HG02852 (cell line): ENCODE results near the gene HRCT1.
"Not testable (repeated sequence)": the region's sequence is repeated elsewhere in the genome, so short reads cannot be mapped to it uniquely, and the experiment has no call there.

ENCODE experiments used
- ATAC-seq: cut with Tn5 transposase; IDR thresholded peaks from one replicate; pipeline ENCODE4 v1.9.1; 2021; ENCODE audit warnings: mild to moderate bottlenecking, moderate library complexity; ENCODE audit not compliant: unreplicated experiment

Gene HRCT1

DNA sequence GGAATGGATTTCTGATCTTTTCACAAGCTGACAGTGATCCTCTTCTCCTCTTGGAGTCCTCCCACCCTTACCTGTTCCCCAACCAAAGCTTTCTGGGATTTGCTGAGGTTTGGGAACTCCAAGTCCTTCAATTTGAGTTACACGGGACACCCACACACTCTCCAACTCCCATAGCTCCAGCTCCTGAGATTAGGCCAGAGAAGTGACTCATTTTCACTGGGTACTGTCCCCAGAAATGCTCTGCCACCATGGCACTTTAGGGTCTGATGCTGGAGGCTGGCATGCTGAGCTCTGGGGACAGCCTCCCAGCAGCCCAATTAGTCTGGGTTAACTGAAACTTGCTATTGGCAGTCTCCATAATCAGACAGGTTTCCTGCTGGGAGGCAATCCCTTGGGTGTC is 14.0 kb upstream of the HRCT1 start:
- no peak for ATAC-seq

DNA sequence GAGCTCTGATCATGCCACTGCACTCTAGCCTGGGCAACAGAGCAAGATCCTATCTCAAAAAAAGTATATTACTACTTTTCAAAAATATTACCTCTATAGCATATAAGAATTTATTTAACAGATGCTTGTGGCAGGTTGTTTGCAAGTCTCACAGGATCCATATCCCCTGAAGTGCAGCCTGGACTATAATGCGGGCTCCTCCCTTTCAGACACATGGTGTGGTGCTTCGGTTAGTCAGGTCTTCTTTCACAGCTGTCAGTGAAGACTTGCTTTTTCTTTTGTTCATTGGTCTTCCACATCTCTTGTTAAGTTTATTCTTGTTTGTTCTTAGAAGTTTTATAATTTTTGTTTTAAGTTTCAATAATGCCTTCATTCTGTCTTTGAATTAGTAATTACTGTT is 9.4 kb upstream of the HRCT1 start:
- no peak for ATAC-seq

DNA sequence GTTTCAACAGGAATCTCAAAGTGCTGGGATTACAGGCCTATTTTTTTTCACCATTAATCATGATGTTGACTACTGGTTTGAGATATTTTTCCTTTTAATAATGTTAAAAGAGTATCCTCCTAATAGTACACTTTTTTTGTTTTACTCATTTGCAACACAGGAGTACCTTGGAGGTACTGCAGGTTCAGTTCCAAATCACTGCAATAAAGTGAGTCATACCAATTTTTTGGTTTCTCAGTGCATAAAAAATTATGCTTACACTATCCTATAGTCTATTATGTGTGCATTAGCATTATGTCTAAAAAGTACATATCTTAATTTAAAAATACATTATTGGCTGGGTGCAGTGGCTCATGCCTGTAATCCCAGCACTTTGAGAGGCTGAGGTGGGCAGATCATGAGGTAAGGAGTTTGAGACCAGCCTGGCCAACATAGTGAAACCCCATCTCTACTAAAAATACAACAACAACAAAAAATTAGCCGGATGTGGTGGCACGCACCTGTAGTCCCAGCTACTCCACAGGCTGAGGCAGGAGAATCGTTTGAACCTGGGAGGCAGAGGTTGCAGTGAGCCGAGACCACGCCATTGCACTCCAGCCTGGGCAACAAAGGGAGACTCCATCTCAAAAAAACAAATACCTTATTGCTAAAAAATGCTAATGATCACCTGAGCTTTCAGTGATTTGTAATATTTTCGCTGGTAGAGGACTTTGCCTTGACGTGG is 8.5 kb upstream of the HRCT1 start:
- ATAC-seq: not testable (repeated sequence)

GRCh38 chr9:35898337-35898736 is 7.7 kb upstream of the HRCT1 start:
- no peak for ATAC-seq

DNA sequence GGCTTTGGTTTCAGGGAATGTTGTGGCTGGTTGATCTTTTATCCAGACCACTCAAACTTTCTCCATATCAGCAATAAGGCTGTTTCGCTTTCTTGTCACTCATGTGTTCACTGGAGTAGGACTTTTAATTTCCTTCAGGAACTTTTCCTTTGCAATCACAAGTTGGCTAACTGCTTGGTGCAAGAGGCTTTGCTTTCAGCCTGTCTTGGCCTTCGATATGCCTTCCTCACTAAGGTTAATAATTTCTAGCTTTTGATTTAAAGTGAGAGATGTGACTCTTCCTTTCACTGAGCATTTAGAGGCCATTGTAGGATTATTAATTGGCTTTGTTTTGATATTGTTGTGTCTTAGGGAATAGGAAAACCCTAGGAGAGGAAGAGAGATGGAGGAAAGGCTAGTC is 7.0 kb upstream of the HRCT1 start:
- ATAC-seq: no peak

- ATAC-seq: no peak
Observed at GRCh38 chr9:35903049-35903448, 3.0 kb upstream of the HRCT1 start.

DNA sequence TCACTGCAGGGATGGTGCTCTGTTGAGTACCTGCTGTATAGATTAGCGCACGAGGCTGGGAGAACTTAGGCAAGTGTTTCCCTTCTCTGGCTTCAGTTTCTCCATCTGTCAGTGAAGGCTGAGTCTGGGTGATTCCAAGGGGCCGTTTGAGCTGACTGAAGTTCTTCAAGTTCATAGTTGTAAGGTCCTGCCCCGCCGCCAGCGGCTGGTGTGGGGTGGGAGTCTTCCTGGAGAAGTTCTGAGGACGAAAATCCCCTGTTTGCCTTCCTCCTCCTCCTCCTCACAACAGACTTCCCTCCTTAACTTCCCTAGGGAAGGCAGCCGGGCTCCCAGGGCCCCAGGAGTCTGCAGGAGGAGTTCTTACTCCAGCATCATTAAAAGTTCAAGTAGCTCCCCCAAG is 1.7 kb upstream of the HRCT1 start:
- no peak for ATAC-seq

- ATAC-seq: no peak
Observed at GRCh38 chr9:35905051-35905781, 786 bp upstream of the HRCT1 start.

- no peak for ATAC-seq
Observed at GRCh38 chr9:35906923-35907699, 1.1 kb downstream of the HRCT1 start.

DNA sequence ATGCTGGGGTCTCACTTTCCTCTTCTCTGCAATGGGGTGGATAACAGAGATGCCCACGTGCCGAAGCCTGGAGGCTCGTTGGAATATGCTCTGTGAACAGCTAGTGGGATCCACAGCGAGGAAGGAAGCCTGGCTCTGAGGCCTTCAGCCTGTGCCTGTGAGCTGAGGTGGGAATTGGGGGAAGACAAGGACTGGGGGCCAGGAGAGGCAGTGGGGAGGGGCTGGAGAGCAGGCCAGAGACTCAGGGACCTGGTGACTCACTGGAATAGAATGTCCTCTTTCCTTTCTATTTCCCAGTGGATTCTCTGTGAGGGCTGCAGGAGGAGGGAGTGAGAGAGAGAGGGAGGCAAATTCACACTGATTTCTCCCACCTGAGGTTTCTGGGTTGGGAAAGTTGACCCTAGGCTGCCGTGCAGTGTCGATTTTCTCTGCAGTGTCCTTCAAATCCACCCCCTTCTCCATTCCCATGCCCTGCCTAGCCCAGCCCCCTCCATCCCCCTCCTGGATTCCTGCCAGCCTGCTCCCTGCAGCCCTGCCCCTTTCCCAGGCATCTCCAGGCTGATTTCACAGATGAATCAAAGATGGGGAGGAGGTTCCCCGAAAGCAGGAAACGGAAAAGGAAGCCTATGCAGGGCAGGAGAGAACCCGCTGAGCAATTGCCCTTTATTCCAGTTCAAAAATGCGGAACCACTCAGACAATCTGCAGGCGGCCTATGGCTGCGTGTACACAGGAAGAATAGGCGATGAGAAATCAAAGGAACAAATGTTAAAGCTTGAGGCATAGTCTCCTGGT is 1.9 kb downstream of the HRCT1 start:
- no peak for ATAC-seq

DNA sequence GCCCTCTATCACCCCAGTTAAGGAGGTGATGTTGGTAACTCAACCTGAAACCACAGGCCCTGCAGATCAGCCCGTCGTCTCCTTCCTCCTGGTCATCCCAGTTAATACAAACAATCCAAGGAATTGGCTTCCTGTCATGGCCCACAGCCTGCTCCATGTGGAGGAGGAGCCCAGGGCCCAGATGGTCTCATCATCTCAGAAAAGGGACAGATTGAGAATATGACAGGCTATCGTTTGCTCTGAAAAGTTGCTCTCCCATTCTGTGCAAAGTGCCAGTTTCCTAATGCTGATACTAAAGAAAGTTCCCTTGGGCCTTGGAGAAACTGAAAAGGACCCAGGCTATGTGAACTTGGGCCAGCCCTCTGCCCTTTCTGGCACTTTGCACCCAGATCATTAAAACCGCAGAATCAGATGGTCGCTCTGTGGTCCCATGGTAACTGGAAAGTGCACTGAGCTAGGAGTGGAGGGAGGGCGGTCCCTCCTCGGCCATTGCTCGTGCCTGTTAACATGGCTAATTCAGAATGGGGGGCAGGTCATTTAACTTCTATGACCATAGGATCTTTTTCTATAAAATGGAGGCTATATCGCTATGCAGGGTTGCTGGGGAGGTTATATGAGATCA is 2.6 kb downstream of the HRCT1 start:
- no peak for ATAC-seq

GRCh38 chr9:35909274-35909673 is 3.3 kb downstream of the HRCT1 start, which contains the start of gene SPAAR:
SPAAR (plus strand) TSS chr9:35909490; CDS start chr9:35910464, 974 bp downstream.
- ATAC-seq: no peak

DNA sequence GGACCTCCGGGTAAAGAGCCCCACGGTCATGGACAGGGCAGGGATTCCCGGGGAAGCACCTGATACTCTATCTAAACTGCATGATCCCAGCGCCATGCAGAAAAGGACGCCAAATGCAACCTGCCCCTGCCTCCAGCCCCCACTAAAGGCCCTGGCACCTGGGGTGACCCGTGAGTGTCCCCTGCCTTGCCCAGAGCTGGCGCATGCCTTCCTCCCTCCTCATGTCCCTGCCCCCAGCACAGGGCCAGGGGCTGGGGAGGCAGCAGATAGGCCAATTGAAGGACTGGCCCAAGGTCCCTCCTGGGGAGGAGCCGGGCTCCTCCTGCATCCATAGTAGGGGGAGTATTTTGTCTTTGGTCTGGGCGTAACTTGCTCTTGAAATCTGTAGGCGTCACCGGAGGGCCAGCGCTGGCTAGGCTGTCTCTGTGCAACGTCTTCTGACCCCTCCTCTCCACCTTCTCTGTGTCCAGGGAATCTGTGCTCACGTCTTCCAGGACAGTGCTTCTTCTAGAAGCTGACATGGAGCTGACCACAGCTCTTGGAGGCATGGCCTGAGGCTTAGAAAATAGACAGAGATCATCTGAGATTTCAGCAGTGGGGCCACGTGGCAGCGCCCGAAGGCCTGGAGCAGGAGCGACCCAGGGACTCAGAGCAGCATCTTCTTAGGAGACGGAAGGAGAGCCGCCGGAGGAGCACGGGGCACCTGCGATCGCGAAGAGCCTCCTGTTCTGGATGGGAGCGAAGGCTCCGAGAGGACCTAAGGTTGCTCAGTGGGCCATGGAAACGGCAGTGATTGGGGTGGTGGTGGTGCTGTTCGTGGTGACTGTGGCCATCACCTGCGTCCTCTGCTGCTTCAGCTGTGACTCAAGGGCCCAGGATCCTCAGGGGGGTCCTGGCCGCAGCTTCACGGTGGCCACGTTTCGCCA is 3.9 kb downstream of the HRCT1 start:
- ATAC-seq: no peak

DNA sequence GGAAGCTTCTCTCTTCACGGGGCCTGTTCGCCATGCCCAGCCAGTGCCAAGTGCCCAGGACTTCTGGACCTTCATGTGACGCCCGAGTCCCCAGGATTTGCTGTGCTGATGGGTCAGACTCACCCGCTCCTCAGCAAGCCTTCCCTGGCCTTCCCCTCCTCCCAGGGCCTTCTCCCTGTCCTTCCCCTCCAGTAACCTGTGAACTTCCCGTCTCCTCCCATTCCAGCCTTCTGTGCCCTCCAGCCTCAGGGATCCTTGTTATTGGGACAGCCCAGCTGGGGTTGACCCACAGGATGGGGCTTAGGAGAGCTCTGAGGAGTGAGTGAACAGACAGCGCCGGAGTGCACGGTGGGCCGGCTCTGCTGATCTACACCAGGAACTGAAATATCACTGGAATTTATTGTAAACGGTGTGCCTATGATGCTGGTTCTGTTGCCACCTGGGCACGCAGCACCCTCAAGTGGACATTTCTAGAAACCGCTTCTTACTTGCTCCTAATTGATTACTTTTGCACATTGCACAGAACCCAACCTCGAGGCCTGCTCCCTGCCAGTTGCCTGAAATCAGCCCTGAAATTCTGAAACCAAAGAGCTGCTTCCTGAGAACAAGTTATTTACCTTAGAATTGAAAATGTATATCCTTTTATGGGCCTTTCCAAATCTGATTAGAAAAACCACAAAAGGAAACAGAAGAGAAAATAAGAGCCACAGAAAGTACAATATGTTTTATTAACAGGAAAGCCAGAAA is 4.8 kb downstream of the HRCT1 start:
- ATAC-seq: no peak

GRCh38 chr9:35911690-35912089 is 5.7 kb downstream of the HRCT1 start:
- ATAC-seq: no peak

GRCh38 chr9:35912791-35913400 is 6.9 kb downstream of the HRCT1 start:
- no peak for ATAC-seq

- not testable (repeated sequence) for ATAC-seq
Observed at GRCh38 chr9:35913429-35913828, 7.4 kb downstream of the HRCT1 start.

DNA sequence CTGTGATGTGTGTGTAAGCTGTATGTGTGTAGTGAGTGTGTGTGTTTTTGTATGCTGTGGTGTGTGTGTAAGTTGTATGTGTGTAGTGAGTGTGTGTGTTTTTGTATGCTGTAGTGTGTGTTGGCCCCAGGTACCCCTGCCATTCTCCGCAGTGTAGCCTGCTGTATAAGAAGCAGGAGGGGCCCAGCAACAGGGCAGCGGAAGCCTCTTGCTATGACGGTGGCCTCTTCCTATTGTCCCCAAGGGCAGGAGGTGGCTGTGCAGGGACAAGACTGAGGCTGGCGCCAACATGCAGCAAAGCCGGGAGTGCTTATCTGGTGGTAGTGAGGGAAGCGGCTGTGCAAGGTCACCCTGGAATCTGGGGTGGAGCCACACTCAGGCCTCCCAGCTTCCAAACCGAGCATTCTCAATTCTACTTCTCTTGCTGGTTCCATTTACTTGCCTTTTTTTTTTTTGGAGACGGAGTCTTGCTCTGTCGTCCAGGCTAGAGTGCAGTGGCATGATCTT is 8.4 kb downstream of the HRCT1 start:
- ATAC-seq: no peak
